ENCODE data around the gene RNASE7.

RNASE7 gene

GRCh38 chr14:21042918-21043317 is 756 bp downstream of the RNASE7 start:
- Histone ChIP-seq H3K27ac (ENCODE audit: low read depth, low read length) (no peak overlapping the region), H4K20me1 (ENCODE audit: control insufficient read depth, insufficient read depth, low read depth, low read length) (no peaks in the 10 kb centered on the region), H3F3A (ENCODE audit: control insufficient read depth, insufficient read depth) (no peaks in the 10 kb centered on the region), H3K4me3 (ENCODE audit: low read length) (no peak overlapping the region), H3K9me2 (replicated peaks; ENCODE audit: control insufficient read depth, low read length) (no peaks in the 10 kb centered on the region), H3K4me1 (ENCODE audit: control insufficient read depth, low read length) (no peaks in the 10 kb centered on the region), H3K27me3 (ENCODE audit: control insufficient read depth, low read length) (peaks cover 45% of the 10 kb centered on the region), H3K9me3 (ENCODE audit: control insufficient read depth, insufficient read depth, low read length) (no peaks in the 10 kb centered on the region), H3K79me2 (ENCODE audit: control insufficient read depth, low read length) (no peaks in the 10 kb centered on the region), H3K4me2 (ENCODE audit: low read length) (no peak overlapping the region), H3K36me3 (ENCODE audit: control insufficient read depth, low read length) (no peaks in the 10 kb centered on the region)
- TF ChIP-seq EZH2phosphoT487 (IDR thresholded peaks at IDR 0.05; ENCODE audit: borderline replicate concordance, low read length) (no peak), CTCF (IDR thresholded peaks at IDR 0.05; ENCODE audit: low read depth, low read length, poor library complexity, severe bottlenecking) (no peak)

DNA sequence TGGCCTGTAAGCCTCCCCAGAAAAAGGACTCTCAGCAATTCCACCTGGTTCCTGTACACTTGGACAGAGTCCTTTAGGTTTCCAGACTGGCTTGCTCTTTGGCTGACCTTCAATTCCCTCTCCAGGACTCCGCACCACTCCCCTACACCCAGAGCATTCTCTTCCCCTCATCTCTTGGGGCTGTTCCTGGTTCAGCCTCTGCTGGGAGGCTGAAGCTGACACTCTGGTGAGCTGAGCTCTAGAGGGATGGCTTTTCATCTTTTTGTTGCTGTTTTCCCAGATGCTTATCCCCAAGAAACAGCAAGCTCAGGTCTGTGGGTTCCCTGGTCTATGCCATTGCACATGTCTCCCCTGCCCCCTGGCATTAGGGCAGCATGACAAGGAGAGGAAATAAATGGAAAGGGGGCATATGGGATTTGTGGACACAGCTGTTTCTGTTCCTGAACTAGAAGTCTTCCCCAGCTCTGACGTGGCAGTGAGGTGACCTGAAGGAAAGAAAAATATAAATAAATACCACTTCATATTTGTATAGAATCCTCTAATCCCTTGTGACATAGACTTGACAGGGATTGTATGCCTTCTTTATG is 1.3 kb downstream of the RNASE7 start:
- Histone ChIP-seq H3K9me3 (ENCODE audit: control insufficient read depth, insufficient read depth, low read length) (no peaks in the 10 kb centered on the region), H3K4me3 (ENCODE audit: low read length) (no peak overlapping the region), H3K27me3 (ENCODE audit: control insufficient read depth, low read length) (peaks cover 47% of the 10 kb centered on the region), H3K27ac (ENCODE audit: low read depth, low read length) (no peak overlapping the region), H3F3A (ENCODE audit: control insufficient read depth, insufficient read depth) (no peaks in the 10 kb centered on the region), H3K36me3 (ENCODE audit: control insufficient read depth, low read length) (no peaks in the 10 kb centered on the region), H4K20me1 (ENCODE audit: control insufficient read depth, insufficient read depth, low read depth, low read length) (no peaks in the 10 kb centered on the region), H3K4me2 (ENCODE audit: low read length) (no peak overlapping the region), H3K4me1 (ENCODE audit: control insufficient read depth, low read length) (no peaks in the 10 kb centered on the region), H3K79me2 (ENCODE audit: control insufficient read depth, low read length) (no peaks in the 10 kb centered on the region), H3K9me2 (replicated peaks; ENCODE audit: control insufficient read depth, low read length) (no peaks in the 10 kb centered on the region)
- no peak for TF ChIP-seq EZH2phosphoT487 (IDR thresholded peaks at IDR 0.05; ENCODE audit: borderline replicate concordance, low read length)
- TF ChIP-seq CTCF (IDR thresholded peaks at IDR 0.05; ENCODE audit: low read depth, low read length, poor library complexity, severe bottlenecking) = no peak

DNA sequence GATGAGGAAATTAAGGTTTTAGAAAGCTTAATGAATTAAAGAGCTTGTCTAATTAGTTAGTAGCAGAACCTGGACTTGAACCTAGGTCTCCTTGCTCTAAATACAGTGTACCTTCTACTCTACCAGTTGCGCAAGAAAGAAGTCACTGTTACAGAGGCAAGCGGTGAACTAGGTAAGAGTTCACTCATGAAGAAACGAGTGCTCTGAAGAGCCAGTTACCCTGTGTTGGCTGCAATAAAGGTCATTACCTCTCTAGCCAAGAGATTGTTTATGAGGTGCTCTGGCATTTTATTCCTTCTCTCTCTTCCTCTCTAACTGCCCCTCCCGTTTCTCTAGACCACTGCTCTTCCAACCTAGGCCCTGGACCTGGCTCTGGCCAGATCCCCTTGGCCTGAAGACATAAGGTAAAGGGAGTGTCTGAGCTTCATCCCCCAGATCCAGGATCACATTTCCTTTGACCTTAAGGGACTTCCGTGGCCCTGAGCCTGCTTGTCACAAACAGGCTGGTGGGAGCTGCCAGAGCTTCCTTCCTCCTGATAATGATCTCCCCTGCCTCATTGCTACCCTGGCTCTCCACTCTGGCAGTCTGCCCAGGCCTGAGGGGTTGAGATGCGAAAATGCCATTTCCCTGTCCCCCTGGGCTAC is 1.9 kb downstream of the RNASE7 start:
- Histone ChIP-seq H3K79me2 (ENCODE audit: control insufficient read depth, low read length) (no peaks in the 10 kb centered on the region), H3K27ac (ENCODE audit: low read depth, low read length) (no peak overlapping the region), H3K4me3 (ENCODE audit: low read length) (no peak overlapping the region), H3K4me2 (ENCODE audit: low read length) (no peak overlapping the region), H3K27me3 (ENCODE audit: control insufficient read depth, low read length) (peaks cover 49% of the 10 kb centered on the region), H3K9me2 (replicated peaks; ENCODE audit: control insufficient read depth, low read length) (no peaks in the 10 kb centered on the region), H4K20me1 (ENCODE audit: control insufficient read depth, insufficient read depth, low read depth, low read length) (no peaks in the 10 kb centered on the region), H3F3A (ENCODE audit: control insufficient read depth, insufficient read depth) (no peaks in the 10 kb centered on the region), H3K4me1 (ENCODE audit: control insufficient read depth, low read length) (no peaks in the 10 kb centered on the region), H3K9me3 (ENCODE audit: control insufficient read depth, insufficient read depth, low read length) (no peaks in the 10 kb centered on the region), H3K36me3 (ENCODE audit: control insufficient read depth, low read length) (no peaks in the 10 kb centered on the region)
- TF ChIP-seq EZH2phosphoT487 (IDR thresholded peaks at IDR 0.05; ENCODE audit: borderline replicate concordance, low read length) (no peak), CTCF (IDR thresholded peaks at IDR 0.05; ENCODE audit: low read depth, low read length, poor library complexity, severe bottlenecking) (no peak)

Measured in DOHH2 (cell line).